Calu3 (cell line): ENCODE results near the gene CARD14. TPM values are rescaled to one million over a fixed set of nuclear protein-coding genes. Genes with fewer than 3 reads are reported as not detected.

ENCODE experiments used
- BruUV-seq: library from RNA; stranded (reverse); fragments of 400-500 nt; replicated peaks from 2 replicates; lab custom pipeline; 2021; lab: Mats Ljungman, UMichigan
- CTCF ChIA-PET: fragments of 300-600 bp; sonication (Branson Sonifier 250); formaldehyde crosslinking; loops from one replicate; lab custom pipeline; 2022; ENCODE audit warnings: antibody characterized with exemption; lab: Charles Lee
- DNase-seq: peaks from one replicate; pipeline ENCODE4 v3.0.0; 2022
- H3K27ac Mint-ChIP-seq: one replicate; pipeline ENCODE4 v1.8.0; 2022; ENCODE audit warnings: mixed read lengths; ENCODE audit not compliant: unreplicated experiment
- H3K27me3 Mint-ChIP-seq: one replicate; pipeline ENCODE4 v1.8.0; 2022; ENCODE audit warnings: mixed read lengths; ENCODE audit not compliant: unreplicated experiment
- H3K36me3 Mint-ChIP-seq: one replicate; pipeline ENCODE4 v1.8.0; 2022; ENCODE audit warnings: mild to moderate bottlenecking, moderate library complexity, mixed read lengths; ENCODE audit not compliant: insufficient read depth, unreplicated experiment
- H3K4me1 Mint-ChIP-seq: one replicate; pipeline ENCODE4 v1.8.0; 2022; ENCODE audit warnings: mild to moderate bottlenecking, low read depth, mixed read lengths; ENCODE audit not compliant: unreplicated experiment
- H3K4me3 Mint-ChIP-seq: one replicate; pipeline ENCODE4 v1.8.0; 2022; ENCODE audit warnings: mild to moderate bottlenecking, low read depth, moderate library complexity, mixed read lengths; ENCODE audit not compliant: unreplicated experiment
- H3K9me3 Mint-ChIP-seq: one replicate; pipeline ENCODE4 v1.8.0; 2022; ENCODE audit warnings: low read depth, mixed read lengths; ENCODE audit not compliant: unreplicated experiment
- CTCF ChIP-seq: fragments of 200-600 bp; IDR thresholded peaks from one replicate; pipeline ENCODE4 v1.8.0; 2022; ENCODE audit warnings: antibody characterized with exemption; ENCODE audit not compliant: unreplicated experiment
- intact Hi-C: fragments of 100-400 bp; cut with micrococcal nuclease; formaldehyde crosslinking; loops from one replicate; pipeline ENCODE4 v1.10.0; 2022; ENCODE audit not compliant: unreplicated experiment
- total RNA-seq: library from RNA; stranded (reverse); gene quantifications from 2 replicates; pipeline ENCODE4 v1.2.3, GENCODE V29; 2022

The CARD14 gene
- total RNA-seq, 1 experiment from 2014 or later = 7.4 TPM

- intact Hi-C loops = loop anchor here (5.0 kb wide), 1 partner anchor 107 kb away; no protein-coding TSS in a partner anchor
- no peak for DNase-seq
- Mint-ChIP-seq H3K27ac (peak overlapping the region; percentile 43), H3K27me3 (no peaks in the 10 kb centered on the region), H3K36me3 (peaks cover 57% of the 10 kb centered on the region), H3K4me1 (peaks cover 12% of the 10 kb centered on the region), H3K9me3 (no peaks in the 10 kb centered on the region), H3K4me3 (peak overlapping the region; percentile 75)
- TF ChIP-seq CTCF = no peak
- BruUV-seq = TSS peak; percentile 25
- CTCF ChIA-PET = interaction anchor here (0.6 to 1.2 kb wide), 5 partner anchors 11 to 149 kb away, joined by 3 to 5 read pairs (median 3); no protein-coding TSS in a partner anchor
These were observed 24.5 kb upstream of the CARD14 start for GRCh38 chr17:80145076-80146075.

GRCh38 chr17:80146121-80147034, 23.5 kb upstream of the CARD14 start:
- no peaks in the 10 kb centered on the region for H3K27me3 Mint-ChIP-seq
- CTCF ChIA-PET = interaction anchor here (0.6 to 1.0 kb wide), 4 partner anchors 10 to 148 kb away, joined by 3 to 5 read pairs (median 4); no protein-coding TSS in a partner anchor
- H3K4me1 Mint-ChIP-seq = peaks cover 12% of the 10 kb centered on the region
- intact Hi-C loops = loop anchor here (5.0 kb wide), 1 partner anchor 106 kb away; no protein-coding TSS in a partner anchor
- H3K36me3 Mint-ChIP-seq = peaks cover 51% of the 10 kb centered on the region
- DNase-seq = no peak
- no TSS peak for BruUV-seq
- H3K4me3 Mint-ChIP-seq = peak overlapping the region; percentile 75
- no peaks in the 10 kb centered on the region for H3K9me3 Mint-ChIP-seq
- TF ChIP-seq CTCF = no peak
- peak overlapping the region; percentile 96 for H3K27ac Mint-ChIP-seq

- peak within 1 kb of the TSS; percentile 96 for H3K27ac Mint-ChIP-seq
- CTCF ChIA-PET = interaction anchor here (0.9 to 1.0 kb wide), 2 partner anchors 23 to 139 kb away, joined by 3 to 4 read pairs; no protein-coding TSS in a partner anchor
- peak; percentile 97 for DNase-seq
- peaks cover 43% of the 10 kb centered on the region for H3K36me3 Mint-ChIP-seq
- no peak for TF ChIP-seq CTCF
- H3K27me3 Mint-ChIP-seq = no peaks in the 10 kb centered on the region
- intact Hi-C loops = loop anchor here (5.0 kb wide), 1 partner anchor 105 kb away; no protein-coding TSS in a partner anchor
- peaks cover 12% of the 10 kb centered on the region for H3K4me1 Mint-ChIP-seq
- H3K4me3 Mint-ChIP-seq = peak within 1 kb of the TSS; percentile 75
- BruUV-seq = no TSS peak
- H3K9me3 Mint-ChIP-seq = no peaks in the 10 kb centered on the region
These were observed 22.6 kb upstream of the CARD14 start, which contains the start of gene EIF4A3 for GRCh38 chr17:80147035-80147822. Gene EIF4A3 (minus strand): TSS chr17:80147128. CDS start chr17:80146961, 167 bp downstream.
